Erythroblast (primary cell): Measurements from ENCODE around the gene SAMD4A.

ENCODE experiments used
- GATA1 ChIP-seq: IDR thresholded peaks from 2 replicates; pipeline ENCODE4 v1.6.1; 2011; ENCODE audit warnings: low read depth, mild to moderate bottlenecking, control low read depth, low read length, moderate library complexity
- POLR2A ChIP-seq: IDR thresholded peaks from 2 replicates; pipeline ENCODE4 v1.6.1; 2011; ENCODE audit warnings: mild to moderate bottlenecking, low read length

DNA sequence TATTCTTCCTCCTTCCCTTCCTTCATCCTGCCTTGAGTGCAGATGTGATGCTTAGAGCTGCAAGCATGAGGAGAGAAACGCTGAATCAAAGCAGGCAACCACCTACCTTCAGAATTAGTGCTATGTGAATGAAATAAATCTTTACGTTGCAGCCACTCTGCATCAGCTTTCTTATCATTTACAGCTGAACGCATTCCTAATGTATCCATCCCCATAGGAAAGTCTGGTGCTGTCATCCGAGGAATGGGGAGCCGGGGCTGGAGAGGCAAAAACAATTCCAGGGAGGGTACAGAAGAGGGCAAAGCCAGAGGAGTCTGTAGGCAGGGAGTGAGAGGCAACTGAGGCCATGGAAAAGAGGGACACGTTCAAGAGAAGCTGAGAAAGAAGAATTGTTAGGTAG, 245.7 kb downstream of the SAMD4A start:
- no peak for TF ChIP-seq POLR2A
- TF ChIP-seq GATA1 = no peak
